Peyer's patch (tissue), 4 donors: ENCODE measurements around the gene LZTS2. TPM values are rescaled to one million over a fixed set of nuclear protein-coding genes. Genes with fewer than 3 reads are reported as not detected.

Source experiments
- DNase-seq, 3 donors: peaks; one replicate each; pipeline ENCODE4 v3.0.0-alpha.2; 2017 to 2019
- H3K27ac ChIP-seq, 4 donors: fragments of 200-600 bp; sonication (generic); one replicate each; pipeline ENCODE4 v1.5.1; 2016 to 2019
- H3K27me3 ChIP-seq, 2 donors: fragments of 200-600 bp; sonication (generic); one replicate each; pipeline ENCODE4 v1.5.1; 2019
- H3K36me3 ChIP-seq, 3 donors: fragments of 200-600 bp; sonication (generic); one replicate each; pipeline ENCODE4 v1.5.1; 2016 to 2019
- H3K4me1 ChIP-seq, 4 donors: fragments of 200-600 bp; sonication (generic); one replicate each; pipeline ENCODE4 v1.5.1; 2016 to 2019
- H3K4me3 ChIP-seq, 4 donors: fragments of 200-600 bp; sonication (generic); 1 replicate in 3 of 4; 2 replicates in 1 of 4; pipeline ENCODE4 v1.5.1; 2016 to 2019; ENCODE audit warnings: mild to moderate bottlenecking in 1 of 4
- H3K9me3 ChIP-seq, 4 donors: fragments of 200-600 bp; sonication (generic); one replicate each; pipeline ENCODE4 v1.5.1; 2016 to 2019; ENCODE audit warnings: mild to moderate bottlenecking in 1 of 4
- POLR2A ChIP-seq, 2 donors: fragments of 450-650 bp; IDR thresholded peaks; one replicate each; pipeline ENCODE4 v1.5.1; 2017; ENCODE audit warnings: antibody characterized with exemption in 2 of 2, mild to moderate bottlenecking in 2 of 2, moderate library complexity in 2 of 2
- small RNA-seq, 2 donors: library from RNA; depleted of rRNA; stranded (forward); fragments of <200 nt; gene quantifications; one replicate each; pipeline ENCODE3, GENCODE V24; 2016
- total RNA-seq, 4 donors: library from RNA; depleted of rRNA; stranded (reverse); fragments of >200 nt; gene quantifications; one replicate each; pipeline ENCODE4 v1.1.0, GENCODE V29; 2016
- TF ChIP-seq, protein P1 (sequence below), 6 experiments: fragments of 450-650 bp in 4 of 6; fragments of 200-600 bp in 2 of 6; sonication (generic) in 1 of 6; IDR thresholded peaks; one replicate each; pipeline ENCODE4 v1.5.1; 2017 to 2019; ENCODE audit warnings: antibody characterized with exemption in 6 of 6, mild to moderate bottlenecking in 3 of 6, moderate library complexity in 1 of 6

LZTS2 gene
- total RNA-seq, 4 donors from 2014 or later: 28.0 to 57.4 (median 47.1) TPM

DNA sequence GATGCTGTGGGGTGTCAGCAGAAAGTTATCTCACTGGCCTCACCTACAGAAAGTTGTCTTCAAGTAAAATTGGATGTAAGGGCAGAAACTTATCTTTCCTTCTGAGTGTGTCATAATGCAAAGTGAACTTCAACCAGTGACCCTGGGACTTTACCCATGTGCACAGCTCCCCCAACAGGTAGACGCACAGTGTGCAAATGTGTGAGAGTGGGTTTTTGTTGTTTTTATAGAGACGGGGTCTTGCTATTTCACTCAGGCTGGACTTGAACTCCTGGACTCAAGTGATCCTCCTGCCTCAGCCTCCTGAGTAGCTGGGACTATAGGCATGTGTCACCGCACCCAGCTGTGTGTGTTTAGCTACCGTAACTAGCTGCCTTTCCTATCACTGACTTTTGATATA lies 55.8 kb downstream of the LZTS2 start:
- no peak for TF ChIP-seq POLR2A (IDR thresholded peaks at IDR 0.05)
- TF ChIP-seq, protein P1, sequence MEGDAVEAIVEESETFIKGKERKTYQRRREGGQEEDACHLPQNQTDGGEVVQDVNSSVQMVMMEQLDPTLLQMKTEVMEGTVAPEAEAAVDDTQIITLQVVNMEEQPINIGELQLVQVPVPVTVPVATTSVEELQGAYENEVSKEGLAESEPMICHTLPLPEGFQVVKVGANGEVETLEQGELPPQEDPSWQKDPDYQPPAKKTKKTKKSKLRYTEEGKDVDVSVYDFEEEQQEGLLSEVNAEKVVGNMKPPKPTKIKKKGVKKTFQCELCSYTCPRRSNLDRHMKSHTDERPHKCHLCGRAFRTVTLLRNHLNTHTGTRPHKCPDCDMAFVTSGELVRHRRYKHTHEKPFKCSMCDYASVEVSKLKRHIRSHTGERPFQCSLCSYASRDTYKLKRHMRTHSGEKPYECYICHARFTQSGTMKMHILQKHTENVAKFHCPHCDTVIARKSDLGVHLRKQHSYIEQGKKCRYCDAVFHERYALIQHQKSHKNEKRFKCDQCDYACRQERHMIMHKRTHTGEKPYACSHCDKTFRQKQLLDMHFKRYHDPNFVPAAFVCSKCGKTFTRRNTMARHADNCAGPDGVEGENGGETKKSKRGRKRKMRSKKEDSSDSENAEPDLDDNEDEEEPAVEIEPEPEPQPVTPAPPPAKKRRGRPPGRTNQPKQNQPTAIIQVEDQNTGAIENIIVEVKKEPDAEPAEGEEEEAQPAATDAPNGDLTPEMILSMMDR (IDR thresholded peaks at IDR 0.05): peak in 4 of 6 experiments; percentile 10 to 53 (median 44)
- Histone ChIP-seq H3K36me3 (no peaks in the 10 kb centered on the region), H3K9me3 (no peaks in the 10 kb centered on the region), H3K27ac (peak overlapping the region in 2 of 4 donors; percentile 58 to 79), H3K4me1 (peaks cover 0 to 15% (median 1%) of the 10 kb centered on the region in 4 donors), H3K4me3 (no peak overlapping the region), H3K27me3 (no peaks in the 10 kb centered on the region)
- no peak for DNase-seq

DNA sequence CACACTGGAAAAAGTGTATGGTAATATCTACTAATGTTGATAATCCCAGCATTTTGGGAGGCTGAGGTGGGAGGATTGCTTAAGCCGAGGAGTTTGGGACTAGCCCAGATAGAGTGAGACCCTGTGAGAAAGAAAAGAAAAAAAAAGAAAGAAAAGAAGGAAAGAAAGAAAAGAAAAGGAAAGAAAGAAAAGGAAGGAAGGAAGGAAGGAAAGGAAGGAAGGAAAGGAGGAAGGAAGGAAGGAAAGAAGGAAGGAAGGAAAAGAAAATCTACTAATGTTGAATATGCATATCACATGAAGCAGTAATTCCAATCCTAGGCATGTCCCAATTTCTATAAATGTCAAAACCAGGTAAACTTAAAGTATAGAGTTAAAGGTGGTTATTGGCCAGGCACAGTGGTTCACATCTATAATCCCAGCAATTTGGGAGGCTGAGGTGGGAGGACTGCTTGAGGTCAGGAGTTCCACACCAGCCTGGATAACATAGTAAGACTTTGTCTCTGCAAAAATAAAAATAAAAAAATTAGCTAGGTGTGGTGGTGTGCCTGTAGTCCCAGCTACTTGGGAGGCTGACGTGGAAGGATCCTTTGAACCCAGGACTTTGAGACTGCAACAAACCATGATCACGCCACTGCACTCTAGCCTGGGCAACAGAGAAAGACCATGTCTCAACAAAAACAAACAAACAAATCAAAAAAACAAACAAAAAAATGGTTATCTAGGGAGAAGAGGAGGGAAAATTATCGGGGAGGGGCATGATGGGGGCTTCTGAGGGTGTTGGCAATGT lies 57.0 kb downstream of the LZTS2 start:
- H3K27ac ChIP-seq: peak overlapping the region in 3 of 4 donors; percentile 42 to 79 (median 58)
- no peaks in the 10 kb centered on the region for H3K9me3 ChIP-seq
- TF ChIP-seq, protein P1 (IDR thresholded peaks at IDR 0.05): no peak
- no peak for TF ChIP-seq POLR2A (IDR thresholded peaks at IDR 0.05)
- H3K27me3 ChIP-seq: no peaks in the 10 kb centered on the region
- H3K36me3 ChIP-seq: no peaks in the 10 kb centered on the region
- peak in 1 of 3 donors; percentile 69 for DNase-seq
- no peak overlapping the region for H3K4me3 ChIP-seq
- H3K4me1 ChIP-seq: peaks cover 3 to 13% (median 5%) of the 10 kb centered on the region in 4 donors

Small RNA genes lying within 50 kb of the gene (small RNA-seq; reads per million reads assigned to genes)
- gene MIR608: 0 reads per million in 2 donors

Other genes starting within 250 kb of the LZTS2 start
- gene SLF2, start 86.8 kb upstream of the LZTS2 start, total RNA-seq: 10 to 100 TPM; 11.0 to 37.2 (median 32.0) TPM
- gene SEMA4G, start 30.3 kb upstream of the LZTS2 start, total RNA-seq: 100 to 1,000 TPM in 3 of 4 donors, 10 to 100 TPM in 1; 16.5 to 233 (median 185) TPM
- gene MRPL43, start 12.3 kb upstream of the LZTS2 start, total RNA-seq: 10 to 100 TPM; 40.5 to 85.5 (median 61.7) TPM
- gene TWNK, start 12.3 kb upstream of the LZTS2 start, total RNA-seq: 10 to 100 TPM in 1 of 4 donors, 1 to 10 TPM in 3; 3.8 to 18.2 (median 4.4) TPM
- 10 to 100 TPM in 3 of 4 donors, under 1 TPM in 1; 0.83 to 58.7 (median 51.3) TPM for gene PDZD7, start 31.3 kb downstream of the LZTS2 start, total RNA-seq
- 100 to 1,000 TPM; 165 to 772 (median 494) TPM for gene SFXN3, start 31.4 kb downstream of the LZTS2 start, total RNA-seq
- gene KAZALD1, start 62.2 kb downstream of the LZTS2 start, total RNA-seq: 10 to 100 TPM in 3 of 4 donors, not detected in 1; 25.9 to 41.8 (median 39.1) TPM
- gene TLX1, start 131.5 kb downstream of the LZTS2 start, total RNA-seq: 1 to 10 TPM in 3 of 4 donors, not detected in 1; 1.6 to 4.8 (median 3.2) TPM
- gene LBX1, start 229.7 kb downstream of the LZTS2 start, total RNA-seq: not detected